ENCODE results near the gene PGC. TPM values are rescaled to one million over a fixed set of nuclear protein-coding genes. Genes with fewer than 3 reads are reported as not detected.

Gene PGC
- total RNA-seq, 1 experiment from 2014 or later: not detected

GRCh38 chr6:41694815-41695526 lies 52.2 kb downstream of the PGC start:
- no peak for DNase-seq (ENCODE audit: low read depth, low spot score)
- in situ Hi-C loops (cut with HindIII; ENCODE audit: low pct_unique_long_range_greater_than_20kb, low sequenced_read_pairs): no loop called here

- no peak for DNase-seq (ENCODE audit: low read depth, low spot score)
- in situ Hi-C loops (cut with HindIII; ENCODE audit: low pct_unique_long_range_greater_than_20kb, low sequenced_read_pairs): no loop called here
Measured at GRCh38 chr6:41693281-41694240, 53.6 kb downstream of the PGC start.

GRCh38 chr6:41692730-41693129 lies 54.5 kb downstream of the PGC start:
- DNase-seq (ENCODE audit: low read depth, low spot score): no peak
- in situ Hi-C loops (cut with HindIII; ENCODE audit: low pct_unique_long_range_greater_than_20kb, low sequenced_read_pairs): no loop called here

- in situ Hi-C loops (cut with HindIII; ENCODE audit: low pct_unique_long_range_greater_than_20kb, low sequenced_read_pairs): no loop called here
- no peak for DNase-seq (ENCODE audit: low read depth, low spot score)
Measured at GRCh38 chr6:41692080-41692675, 55.0 kb downstream of the PGC start.

- in situ Hi-C loops (cut with HindIII; ENCODE audit: low pct_unique_long_range_greater_than_20kb, low sequenced_read_pairs): no loop called here
- DNase-seq (ENCODE audit: low read depth, low spot score): no peak
Measured at GRCh38 chr6:41691426-41692079, 55.6 kb downstream of the PGC start.

- in situ Hi-C loops (cut with HindIII; ENCODE audit: low pct_unique_long_range_greater_than_20kb, low sequenced_read_pairs): no loop called here
- DNase-seq (ENCODE audit: low read depth, low spot score): no peak
Measured at GRCh38 chr6:41690541-41691330, 56.5 kb downstream of the PGC start.

- in situ Hi-C loops (cut with HindIII; ENCODE audit: low pct_unique_long_range_greater_than_20kb, low sequenced_read_pairs): no loop called here
- DNase-seq (ENCODE audit: low read depth, low spot score): no peak
Measured at GRCh38 chr6:41689171-41690008, 57.8 kb downstream of the PGC start.

- in situ Hi-C loops (cut with HindIII; ENCODE audit: low pct_unique_long_range_greater_than_20kb, low sequenced_read_pairs): no loop called here
- DNase-seq (ENCODE audit: low read depth, low spot score): no peak
Measured at GRCh38 chr6:41688256-41688965, 58.8 kb downstream of the PGC start.

GRCh38 chr6:41687501-41688175 lies 59.6 kb downstream of the PGC start:
- in situ Hi-C loops (cut with HindIII; ENCODE audit: low pct_unique_long_range_greater_than_20kb, low sequenced_read_pairs): no loop called here
- no peak for DNase-seq (ENCODE audit: low read depth, low spot score)

Small RNAs within 50 kb of the gene (small RNA-seq; reads per million reads assigned to genes)
- 0 reads per million in 2 experiments for gene AL365205.2
- 0 reads per million in 2 experiments for gene AL365205.3

Other genes with a start within 250 kb of the PGC start
- gene FOXP4, start 201.0 kb downstream of the PGC start, total RNA-seq (2014; rRNA removed; shearing (Covaris generic)): 1.2 and 1.5 TPM in 2 replicates
- gene MDFI, start 108.9 kb downstream of the PGC start, total RNA-seq (2014; rRNA removed; shearing (Covaris generic)): 0.21 TPM in 2 replicates
- 1.9 and 3.7 TPM in 2 replicates for gene TFEB, start 11.8 kb downstream of the PGC start, total RNA-seq (2014; rRNA removed; shearing (Covaris generic))
- gene FRS3, start 32.5 kb upstream of the PGC start, total RNA-seq (2014; rRNA removed; shearing (Covaris generic)): 0.61 and 2.2 TPM in 2 replicates
- gene PRICKLE4, start 33.4 kb upstream of the PGC start, total RNA-seq (2014; rRNA removed; shearing (Covaris generic)): not detected in 2 replicates
- gene TOMM6, start 40.3 kb upstream of the PGC start, total RNA-seq (2014; rRNA removed; shearing (Covaris generic)): 164 and 236 TPM in 2 replicates
- gene USP49, start 148.0 kb upstream of the PGC start, total RNA-seq (2014; rRNA removed; shearing (Covaris generic)): 0.85 and 1.8 TPM in 2 replicates
- 19.5 and 21.1 TPM in 2 replicates for gene MED20, start 173.7 kb upstream of the PGC start, total RNA-seq (2014; rRNA removed; shearing (Covaris generic))
- gene BYSL, start 174.1 kb upstream of the PGC start, total RNA-seq (2014; rRNA removed; shearing (Covaris generic)): 23.0 and 24.3 TPM in 2 replicates
- gene CCND3, start 194.4 kb upstream of the PGC start, total RNA-seq (2014; rRNA removed; shearing (Covaris generic)): 26.9 and 31.8 TPM in 2 replicates

Measured in SK-MEL-5 (cell line).